A549 (cell line): ENCODE results near the gene PYROXD2. TPM values are rescaled to one million over a fixed set of nuclear protein-coding genes. Genes with fewer than 3 reads are reported as not detected.

Experiments
- ATAC-seq, 2 experiments: fragments of 200-7000 bp in 1 of 2; fragments of >200 bp in 1 of 2; cut with Nextera tagmentation in 1 of 2; cut with Tn5 transposase in 1 of 2; 3 replicates each; pipeline versions ENCODE4 v1.8.0 to v1.9.1; 2018 to 2020; ENCODE audit warnings: mild to moderate bottlenecking in 1 of 2, moderate library complexity in 1 of 2
- CTCF ChIA-PET: fragments of 300-600 bp; sonication (Branson Sonifier 250); formaldehyde crosslinking; extraction: SDS; loops from one replicate; lab custom pipeline; 2021; ENCODE audit warnings: antibody characterized with exemption, inconsistent platforms; lab: Yijun Ruan, JAX
- POLR2A ChIA-PET: fragments of 350-600 bp; formaldehyde crosslinking; extraction: SDS; loops from one replicate; lab custom pipeline; 2021; ENCODE audit warnings: antibody characterized with exemption, inconsistent platforms; lab: Yijun Ruan, JAX
- DNase-seq, 2 experiments: peaks; one replicate each; pipeline versions ENCODE4 v3.0.0 to v3.0.0-alpha.2; 2011 to 2016; ENCODE audit warnings: low read depth in 1 of 2, low spot score in 1 of 2
- FAIRE-seq: peaks from 2 replicates; lab custom pipeline; 2011; peaks lifted over from hg19 to GRCh38; lab: Jason Lieb, UNC
- H3K27ac ChIP-seq, 2 experiments: fragments of >200 bp; sonication (Bioruptor Twin); formaldehyde crosslinking; 3 replicates each; pipeline ENCODE4 v1.5.1; 2016 to 2017
- H3K4me1 ChIP-seq: fragments of >200 bp; sonication (Bioruptor Twin); formaldehyde crosslinking; 3 replicates; pipeline ENCODE4 v1.6.1; 2016
- H3K4me2 ChIP-seq: fragments of >200 bp; sonication (Bioruptor Twin); formaldehyde crosslinking; 3 replicates; pipeline ENCODE4 v1.6.1; 2016
- H3K4me3 ChIP-seq: fragments of >200 bp; sonication (Bioruptor Twin); formaldehyde crosslinking; 3 replicates; pipeline ENCODE4 v1.5.1; 2016
- H3K9me3 ChIP-seq: fragments of >200 bp; sonication (Bioruptor Twin); formaldehyde crosslinking; 3 replicates; pipeline ENCODE4 v1.6.1; 2016
- CHD2 ChIP-seq: fragments of 150-350 bp; IDR thresholded peaks from 2 replicates; pipeline ENCODE4 v1.6.1; 2014; ENCODE audit warnings: low read length; ENCODE audit not compliant: partially characterized antibody
- EHMT2 ChIP-seq: fragments of 200-600 bp; sonication (generic); IDR thresholded peaks from 2 replicates; pipeline ENCODE4 v1.6.1; 2016; ENCODE audit warnings: antibody characterized with exemption, low read depth, mild to moderate bottlenecking, moderate library complexity
- ESRRA ChIP-seq: fragments of 150-350 bp; IDR thresholded peaks from 2 replicates; pipeline ENCODE4 v1.6.1; 2014; ENCODE audit warnings: mild to moderate bottlenecking, low read length, borderline replicate concordance
- FOSB ChIP-seq: fragments of 250-450 bp; sonication (Bioruptor Pico); IDR thresholded peaks from 2 replicates; pipeline ENCODE4 v1.5.0; 2020; ENCODE audit warnings: mild to moderate bottlenecking, moderate library complexity
- FOSL2 ChIP-seq, 2 experiments: fragments of 450-650 bp in 1 of 2; fragments of >200 bp in 1 of 2; sonication (Bioruptor Twin) in 1 of 2; formaldehyde crosslinking; IDR thresholded peaks; 2 replicates each; pipeline versions ENCODE4 v1.5.0 to v1.6.1; 2016 to 2020; ENCODE audit warnings: mild to moderate bottlenecking in 1 of 2, moderate library complexity in 1 of 2
- FOXS1 ChIP-seq: fragments of 250-450 bp; sonication (Bioruptor Pico); IDR thresholded peaks from 2 replicates; pipeline ENCODE4 v1.5.0; 2020; ENCODE audit warnings: mild to moderate bottlenecking, moderate library complexity
- HDAC2 ChIP-seq: fragments of 200-600 bp; sonication (generic); IDR thresholded peaks from 2 replicates; pipeline ENCODE4 v1.6.1; 2016
- HEYL ChIP-seq: fragments of 250-450 bp; sonication (Bioruptor Pico); IDR thresholded peaks from 2 replicates; pipeline ENCODE4 v1.8.0; 2021; ENCODE audit warnings: mild to moderate bottlenecking, moderate library complexity
- KDM5A ChIP-seq: fragments of 200-600 bp; sonication (generic); IDR thresholded peaks from 2 replicates; pipeline ENCODE4 v1.6.1; 2016; ENCODE audit warnings: antibody characterized with exemption, mild to moderate bottlenecking
- MYC ChIP-seq: IDR thresholded peaks from 2 replicates; pipeline ENCODE4 v1.6.1; 2012; ENCODE audit warnings: mild to moderate bottlenecking, inconsistent platforms, low read length, improper control_type of control experiment, borderline replicate concordance
- PHF8 ChIP-seq: fragments of 200-600 bp; sonication (generic); IDR thresholded peaks from 2 replicates; pipeline ENCODE4 v1.6.1; 2016; ENCODE audit warnings: low read depth, mild to moderate bottlenecking, antibody characterized with exemption, moderate library complexity, borderline replicate concordance
- RARB ChIP-seq: fragments of 250-450 bp; sonication (Bioruptor Pico); IDR thresholded peaks from 2 replicates; pipeline ENCODE4 v1.8.0; 2021; ENCODE audit warnings: mild to moderate bottlenecking, moderate library complexity
- RCOR1 ChIP-seq: fragments of 150-350 bp; IDR thresholded peaks from 2 replicates; pipeline ENCODE4 v1.6.1; 2014; ENCODE audit warnings: antibody characterized with exemption, low read length, low read depth
- RFX5 ChIP-seq: fragments of 450-650 bp; IDR thresholded peaks from 2 replicates; pipeline ENCODE4 v1.7.1; 2014; ENCODE audit warnings: antibody characterized with exemption, mild to moderate bottlenecking, moderate library complexity
- WGBS: methylation state at CpG from one replicate; pipeline ENCODE4 v1.1.6; 2017; ENCODE audit errors: missing lambda C conversion rate; 5-methylcytosine and 5-hydroxymethylcytosine counted together
- polyA plus RNA-seq, 4 experiments: library from polyadenylated mRNA; depleted of rRNA in 3 of 4; stranded (reverse); fragments of >200 nt; fragmentation: RNase III in 1 of 4; extraction: RNeasy Plus Mini Kit Qiagen cat#74134 plus additional on column Dnase treatment in 1 of 4; gene quantifications; 2 replicates in 3 of 4; 3 replicates in 1 of 4; pipeline ENCODE4 v1.2.3, GENCODE V29; 2011 to 2017
- small RNA-seq, 6 experiments: library from RNA; depleted of rRNA; stranded (forward); fragments of <200 nt; gene quantifications; one replicate each; pipeline ENCODE3, GENCODE V24; 2012
- TF ChIP-seq, protein P1 (sequence below): fragments of 250-450 bp; sonication (Bioruptor Pico); IDR thresholded peaks from 2 replicates; pipeline ENCODE4 v1.5.0; 2021; ENCODE audit warnings: mild to moderate bottlenecking, moderate library complexity, borderline replicate concordance

PYROXD2 gene
- polyA plus RNA-seq, 2 of the 4 experiments (the other 2 are of a cell fraction) = 4.6 to 6.3 TPM

GRCh38 chr10:98338318-98338717 lies 76.7 kb downstream of the PYROXD2 start:
- Histone ChIP-seq H3K4me3 (no peak overlapping the region), H3K4me1 (peaks cover 2% of the 10 kb centered on the region; the same call in 2 of the 3 replicates), H3K9me3 (no peaks in the 10 kb centered on the region), H3K27ac (no peak overlapping the region), H3K4me2 (no peak overlapping the region)
- FAIRE-seq = no peak
- 78% methylated on average over 6 of the region's 6 CpGs for WGBS
- CTCF ChIA-PET = interaction anchor here (0.6 to 1.7 kb wide), 3 partner anchors 11 to 181 kb away, joined by 3 to 5 read pairs (median 3); no protein-coding TSS in a partner anchor
- no peak for TF ChIP-seq EHMT2
- TF ChIP-seq PHF8 = no peak
- TF ChIP-seq HDAC2 = no peak
- no peak for TF ChIP-seq CHD2
- no peak for TF ChIP-seq KDM5A
- TF ChIP-seq HEYL (CRISPR knock-in tag) = no peak
- TF ChIP-seq, protein P1, sequence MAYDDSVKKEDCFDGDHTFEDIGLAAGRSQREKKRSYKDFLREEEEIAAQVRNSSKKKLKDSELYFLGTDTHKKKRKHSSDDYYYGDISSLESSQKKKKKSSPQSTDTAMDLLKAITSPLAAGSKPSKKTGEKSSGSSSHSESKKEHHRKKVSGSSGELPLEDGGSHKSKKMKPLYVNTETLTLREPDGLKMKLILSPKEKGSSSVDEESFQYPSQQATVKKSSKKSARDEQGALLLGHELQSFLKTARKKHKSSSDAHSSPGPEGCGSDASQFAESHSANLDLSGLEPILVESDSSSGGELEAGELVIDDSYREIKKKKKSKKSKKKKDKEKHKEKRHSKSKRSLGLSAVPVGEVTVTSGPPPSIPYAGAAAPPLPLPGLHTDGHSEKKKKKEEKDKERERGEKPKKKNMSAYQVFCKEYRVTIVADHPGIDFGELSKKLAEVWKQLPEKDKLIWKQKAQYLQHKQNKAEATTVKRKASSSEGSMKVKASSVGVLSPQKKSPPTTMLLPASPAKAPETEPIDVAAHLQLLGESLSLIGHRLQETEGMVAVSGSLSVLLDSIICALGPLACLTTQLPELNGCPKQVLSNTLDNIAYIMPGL (CRISPR knock-in tag) = no peak
- ATAC-seq = no peak
- no peak for DNase-seq
- POLR2A ChIA-PET = no interaction called here

DNA sequence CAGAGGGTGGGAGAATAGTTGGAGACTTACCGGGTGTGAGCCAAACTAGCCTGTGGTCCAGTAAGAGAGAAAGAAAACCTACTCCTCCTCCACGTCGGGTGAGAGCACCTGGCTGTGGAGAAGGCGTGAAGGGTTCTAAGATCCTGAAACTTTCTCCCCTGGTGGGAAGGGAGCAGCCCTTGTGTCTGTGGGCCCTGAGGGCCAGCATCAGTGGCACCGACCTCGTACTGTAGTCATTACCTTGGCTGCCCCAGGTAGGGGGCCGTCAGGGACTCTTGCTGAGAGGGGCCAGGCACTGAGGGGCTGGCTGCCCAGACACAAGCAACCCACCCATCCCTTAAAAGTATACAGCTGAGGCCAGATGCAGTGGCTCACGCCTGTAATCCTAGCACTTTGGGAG lies 77.5 kb downstream of the PYROXD2 start:
- Histone ChIP-seq H3K4me3 (no peak overlapping the region), H3K27ac (no peak overlapping the region), H3K9me3 (no peaks in the 10 kb centered on the region)
- DNase-seq (no peak), ATAC-seq (no peak)
- CTCF ChIA-PET = no interaction called here
- TF ChIP-seq FOSB (CRISPR knock-in tag) (no peak), ESRRA (no peak), FOSL2 (IDR thresholded peaks at IDR 0.05) (no peak), FOSL2 (CRISPR knock-in tag; IDR thresholded peaks at IDR 0.05) (no peak), MYC (no peak), KDM5A (no peak), PHF8 (no peak), RCOR1 (no peak), FOXS1 (CRISPR knock-in tag) (no peak), RFX5 (no peak), RARB (CRISPR knock-in tag) (no peak)
- TF ChIP-seq, protein P1 (CRISPR knock-in tag) = no peak
- TF ChIP-seq, all 56 proteins: peak for 0
- Histone ChIP-seq H3K4me1 (peaks cover 11% of the 10 kb centered on the region; the same call in 2 of the 3 replicates), H3K4me2 (no peak overlapping the region)
- POLR2A ChIA-PET = no interaction called here
- WGBS = 48% methylated on average over 7 of the region's 8 CpGs
- no peak for FAIRE-seq

Small RNA genes within 50 kb of the gene (small RNA-seq; reads per million reads assigned to genes)
- 0 reads per million in 6 experiments for gene MIR4685

Other genes starting within 250 kb of the PYROXD2 start
- gene LOXL4, start 147.0 kb downstream of the PYROXD2 start, polyA plus RNA-seq (2011; rRNA removed) = 2.1 and 2.3 TPM in 2 replicates
- 1.6 to 2.4 TPM (median 2.0 TPM) in 3 replicates for gene LOXL4, start 147.0 kb downstream of the PYROXD2 start, polyA plus RNA-seq (2017; fragmentation: RNase III; extraction: RNeasy Plus Mini Kit Qiagen cat#74134 plus additional on column Dnase treatment)
- gene HPS1, start 31.8 kb upstream of the PYROXD2 start, polyA plus RNA-seq (2011; rRNA removed) = 28.2 and 28.9 TPM in 2 replicates
- 22.3 to 25.1 TPM (median 23.5 TPM) in 3 replicates for gene HPS1, start 31.8 kb upstream of the PYROXD2 start, polyA plus RNA-seq (2017; fragmentation: RNase III; extraction: RNeasy Plus Mini Kit Qiagen cat#74134 plus additional on column Dnase treatment)